ENCODE data around the gene GPRC5D.

Gene GPRC5D

GRCh38 chr12:12996209-12996608 lies 44.2 kb upstream of the GPRC5D start:
- Histone ChIP-seq H3K9me3 (ENCODE audit: insufficient read depth, low read depth, low read length) (no peaks in the 10 kb centered on the region), H3K4me3 (ENCODE audit: low read length, poor library complexity, severe bottlenecking) (no peak overlapping the region), H3K4me1 (ENCODE audit: insufficient read depth, low read length, poor library complexity, severe bottlenecking) (peaks cover 25% of the 10 kb centered on the region), H3K9ac (ENCODE audit: low read depth, low read length, poor library complexity, severe bottlenecking) (no peak overlapping the region), H3K36me3 (ENCODE audit: insufficient read depth, low read length) (no peaks in the 10 kb centered on the region), H3K9me2 (replicated peaks; ENCODE audit: low read depth, low read length) (no peaks in the 10 kb centered on the region), H3F3A (ENCODE audit: low read depth) (no peaks in the 10 kb centered on the region), H4K20me1 (ENCODE audit: insufficient read depth, low read length, poor library complexity, severe bottlenecking) (no peaks in the 10 kb centered on the region), H2AFZ (ENCODE audit: low read length) (no peak overlapping the region), H3K27me3 (ENCODE audit: insufficient read depth, low read length, poor library complexity, severe bottlenecking) (no peaks in the 10 kb centered on the region), H3K79me2 (ENCODE audit: insufficient read depth, low read length) (no peaks in the 10 kb centered on the region), H3K4me2 (ENCODE audit: low read depth, low read length, poor library complexity, severe bottlenecking) (no peak overlapping the region)
- TF ChIP-seq CTCF (conservative IDR thresholded peaks at IDR 0.05; ENCODE audit: low read length) (no peak), EZH2phosphoT487 (IDR thresholded peaks at IDR 0.05; ENCODE audit: borderline replicate concordance) (no peak)

- Histone ChIP-seq H3F3A (ENCODE audit: low read depth) (no peaks in the 10 kb centered on the region), H3K4me2 (ENCODE audit: low read depth, low read length, poor library complexity, severe bottlenecking) (no peak overlapping the region), H3K9me3 (ENCODE audit: insufficient read depth, low read depth, low read length) (no peaks in the 10 kb centered on the region), H3K4me3 (ENCODE audit: low read length, poor library complexity, severe bottlenecking) (no peak overlapping the region), H2AFZ (ENCODE audit: low read length) (no peak overlapping the region), H3K36me3 (ENCODE audit: insufficient read depth, low read length) (no peaks in the 10 kb centered on the region), H3K9me2 (replicated peaks; ENCODE audit: low read depth, low read length) (no peaks in the 10 kb centered on the region), H3K9ac (ENCODE audit: low read depth, low read length, poor library complexity, severe bottlenecking) (no peak overlapping the region), H4K20me1 (ENCODE audit: insufficient read depth, low read length, poor library complexity, severe bottlenecking) (no peaks in the 10 kb centered on the region), H3K27me3 (ENCODE audit: insufficient read depth, low read length, poor library complexity, severe bottlenecking) (no peaks in the 10 kb centered on the region), H3K4me1 (ENCODE audit: insufficient read depth, low read length, poor library complexity, severe bottlenecking) (peaks cover 25% of the 10 kb centered on the region), H3K79me2 (ENCODE audit: insufficient read depth, low read length) (no peaks in the 10 kb centered on the region)
- TF ChIP-seq CTCF (conservative IDR thresholded peaks at IDR 0.05; ENCODE audit: low read length) (no peak), EZH2phosphoT487 (IDR thresholded peaks at IDR 0.05; ENCODE audit: borderline replicate concordance) (no peak)
These were observed 43.1 kb upstream of the GPRC5D start for GRCh38 chr12:12995088-12995487.

- no peak overlapping the region for H3K4me2 ChIP-seq (ENCODE audit: low read depth, low read length, poor library complexity, severe bottlenecking)
- TF ChIP-seq CTCF (conservative IDR thresholded peaks at IDR 0.05; ENCODE audit: low read length), result no peak
- no peak for TF ChIP-seq EZH2phosphoT487 (IDR thresholded peaks at IDR 0.05; ENCODE audit: borderline replicate concordance)
- H3K79me2 ChIP-seq (ENCODE audit: insufficient read depth, low read length), result no peaks in the 10 kb centered on the region
These were observed 41.4 kb upstream of the GPRC5D start for GRCh38 chr12:12993367-12993766.

More at GRCh38 chr12:12993367-12993766, 41.4 kb upstream of the GPRC5D start:
- H2AFZ ChIP-seq (ENCODE audit: low read length), result no peak overlapping the region
- H3K36me3 ChIP-seq (ENCODE audit: insufficient read depth, low read length), result no peaks in the 10 kb centered on the region
- no peak overlapping the region for H3K9ac ChIP-seq (ENCODE audit: low read depth, low read length, poor library complexity, severe bottlenecking)
- H3K4me3 ChIP-seq (ENCODE audit: low read length, poor library complexity, severe bottlenecking), result no peak overlapping the region
- no peaks in the 10 kb centered on the region for H3F3A ChIP-seq (ENCODE audit: low read depth)
- no peaks in the 10 kb centered on the region for H3K27me3 ChIP-seq (ENCODE audit: insufficient read depth, low read length, poor library complexity, severe bottlenecking)
- H3K9me3 ChIP-seq (ENCODE audit: insufficient read depth, low read depth, low read length), result no peaks in the 10 kb centered on the region
- no peaks in the 10 kb centered on the region for H3K9me2 ChIP-seq (replicated peaks; ENCODE audit: low read depth, low read length)
- H3K4me1 ChIP-seq (ENCODE audit: insufficient read depth, low read length, poor library complexity, severe bottlenecking), result peaks cover 13% of the 10 kb centered on the region
- no peaks in the 10 kb centered on the region for H4K20me1 ChIP-seq (ENCODE audit: insufficient read depth, low read length, poor library complexity, severe bottlenecking)

All from Loucy (cell line).